OCI-LY1 (cell line): ENCODE data around the gene SENP1.

ENCODE experiments used
- CTCF ChIP-seq: fragments of 200-600 bp; sonication (generic), shearing (Covaris generic); IDR thresholded peaks from 2 replicates; pipeline ENCODE4 v1.5.1; 2017; ENCODE audit warnings: mild to moderate bottlenecking, antibody characterized with exemption, low read length, moderate library complexity, mixed read lengths
- EZH2 ChIP-seq: fragments of 200-600 bp; sonication (generic), shearing (Covaris generic); IDR thresholded peaks from 2 replicates; pipeline ENCODE4 v1.8.0; 2017; ENCODE audit warnings: borderline replicate concordance, mixed run types, mild to moderate bottlenecking, antibody characterized with exemption, low read length, moderate library complexity, mixed read lengths

- no peak for TF ChIP-seq EZH2
- no peak for TF ChIP-seq CTCF
Observed at GRCh38 chr12:48069241-48069640, 36.6 kb downstream of the SENP1 start.
